ENCODE results near the gene MKRN2.

MKRN2 gene

DNA sequence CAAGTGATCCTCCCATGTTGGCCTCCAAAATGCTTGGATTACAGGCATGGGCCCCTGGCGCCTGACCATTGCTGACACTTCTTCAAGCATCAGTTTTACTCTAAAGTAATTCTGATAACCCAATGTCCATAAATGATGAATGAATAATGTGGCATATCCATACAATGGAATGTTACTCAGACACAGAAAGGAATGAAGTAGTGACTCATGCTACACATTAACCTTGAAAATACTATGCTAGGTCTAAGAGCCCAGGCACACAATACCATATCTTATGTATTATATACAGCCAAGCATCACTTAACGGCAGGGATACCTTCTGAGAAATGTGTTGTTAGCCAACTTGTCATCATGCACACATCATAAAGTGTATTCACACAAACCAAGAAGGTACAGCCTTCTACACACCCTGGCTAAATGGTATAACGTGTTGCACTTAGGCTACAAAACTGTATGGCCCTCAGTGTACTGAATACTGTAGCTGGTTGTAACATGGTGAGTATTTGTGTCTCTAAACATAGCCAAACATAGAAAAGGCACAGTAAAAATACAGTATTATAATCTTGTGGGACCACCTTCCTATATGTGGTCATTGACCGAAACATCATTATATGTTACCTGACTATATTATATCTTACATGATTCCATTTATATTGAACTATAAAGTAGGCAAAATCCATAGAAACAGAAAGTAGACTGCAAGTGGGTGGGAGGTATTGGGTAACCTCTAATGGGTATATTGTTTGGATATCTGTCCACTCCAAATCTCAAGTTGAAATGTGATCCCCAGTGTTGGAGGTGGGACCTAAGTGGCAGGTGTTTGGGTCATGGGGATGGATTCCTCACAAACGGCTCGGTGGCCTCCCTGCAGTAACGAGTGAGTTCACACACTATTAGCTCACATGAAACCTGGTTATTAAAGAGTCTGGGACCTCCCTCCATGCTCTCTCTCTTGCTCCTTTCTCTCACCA is 31.4 kb downstream of the MKRN2 start:
- H3K27ac ChIP-seq: no peak overlapping the region
- TF ChIP-seq ZFX (IDR thresholded peaks at IDR 0.05): no peak
- TF ChIP-seq, protein P1, sequence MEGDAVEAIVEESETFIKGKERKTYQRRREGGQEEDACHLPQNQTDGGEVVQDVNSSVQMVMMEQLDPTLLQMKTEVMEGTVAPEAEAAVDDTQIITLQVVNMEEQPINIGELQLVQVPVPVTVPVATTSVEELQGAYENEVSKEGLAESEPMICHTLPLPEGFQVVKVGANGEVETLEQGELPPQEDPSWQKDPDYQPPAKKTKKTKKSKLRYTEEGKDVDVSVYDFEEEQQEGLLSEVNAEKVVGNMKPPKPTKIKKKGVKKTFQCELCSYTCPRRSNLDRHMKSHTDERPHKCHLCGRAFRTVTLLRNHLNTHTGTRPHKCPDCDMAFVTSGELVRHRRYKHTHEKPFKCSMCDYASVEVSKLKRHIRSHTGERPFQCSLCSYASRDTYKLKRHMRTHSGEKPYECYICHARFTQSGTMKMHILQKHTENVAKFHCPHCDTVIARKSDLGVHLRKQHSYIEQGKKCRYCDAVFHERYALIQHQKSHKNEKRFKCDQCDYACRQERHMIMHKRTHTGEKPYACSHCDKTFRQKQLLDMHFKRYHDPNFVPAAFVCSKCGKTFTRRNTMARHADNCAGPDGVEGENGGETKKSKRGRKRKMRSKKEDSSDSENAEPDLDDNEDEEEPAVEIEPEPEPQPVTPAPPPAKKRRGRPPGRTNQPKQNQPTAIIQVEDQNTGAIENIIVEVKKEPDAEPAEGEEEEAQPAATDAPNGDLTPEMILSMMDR (conservative IDR thresholded peaks at IDR 0.05): no peak

DNA sequence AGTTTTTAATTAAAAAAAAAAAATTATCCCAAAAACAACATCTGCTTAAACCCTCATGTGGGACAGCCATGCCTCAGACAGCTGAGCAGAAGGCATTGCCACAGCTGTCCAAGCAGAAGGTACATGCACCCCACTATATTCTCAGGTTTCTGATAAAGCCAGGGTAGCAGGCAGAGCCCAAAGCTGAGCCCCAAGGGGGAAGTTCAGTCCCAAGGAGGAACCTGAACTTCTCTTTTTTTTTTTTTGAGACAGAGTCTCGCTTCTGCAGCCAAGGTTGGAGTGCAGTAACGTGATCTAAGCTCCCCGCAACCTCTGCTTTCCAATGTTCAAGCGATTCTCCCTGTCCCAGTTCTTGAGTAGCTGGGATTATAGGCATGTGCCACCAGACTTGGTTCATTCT is 33.2 kb downstream of the MKRN2 start:
- no peak overlapping the region for H3K27ac ChIP-seq
- TF ChIP-seq, protein P1 (conservative IDR thresholded peaks at IDR 0.05): no peak
- no peak for TF ChIP-seq ZFX (IDR thresholded peaks at IDR 0.05)

DNA sequence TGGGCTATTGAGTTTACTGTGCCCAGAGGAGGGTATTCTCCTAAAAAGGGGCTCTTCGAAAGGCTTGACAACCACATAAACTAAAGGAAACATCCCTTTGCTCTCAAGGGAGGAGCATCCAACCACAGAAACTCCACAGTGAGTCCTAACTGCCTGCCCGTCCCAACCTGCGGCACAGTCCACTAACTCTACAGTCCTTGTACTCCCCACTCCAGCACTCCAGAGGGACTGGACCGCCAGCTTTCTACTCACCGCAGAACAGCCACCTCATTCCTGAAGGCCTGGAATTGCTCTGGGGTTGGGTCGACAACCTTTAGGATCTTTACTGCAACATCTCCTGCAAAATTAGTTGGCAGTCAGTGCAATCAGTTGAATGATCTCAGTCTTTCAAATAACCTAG is 34.6 kb downstream of the MKRN2 start:
- no peak overlapping the region for H3K27ac ChIP-seq
- TF ChIP-seq, protein P1 (conservative IDR thresholded peaks at IDR 0.05): no peak
- no peak for TF ChIP-seq ZFX (IDR thresholded peaks at IDR 0.05)

DNA sequence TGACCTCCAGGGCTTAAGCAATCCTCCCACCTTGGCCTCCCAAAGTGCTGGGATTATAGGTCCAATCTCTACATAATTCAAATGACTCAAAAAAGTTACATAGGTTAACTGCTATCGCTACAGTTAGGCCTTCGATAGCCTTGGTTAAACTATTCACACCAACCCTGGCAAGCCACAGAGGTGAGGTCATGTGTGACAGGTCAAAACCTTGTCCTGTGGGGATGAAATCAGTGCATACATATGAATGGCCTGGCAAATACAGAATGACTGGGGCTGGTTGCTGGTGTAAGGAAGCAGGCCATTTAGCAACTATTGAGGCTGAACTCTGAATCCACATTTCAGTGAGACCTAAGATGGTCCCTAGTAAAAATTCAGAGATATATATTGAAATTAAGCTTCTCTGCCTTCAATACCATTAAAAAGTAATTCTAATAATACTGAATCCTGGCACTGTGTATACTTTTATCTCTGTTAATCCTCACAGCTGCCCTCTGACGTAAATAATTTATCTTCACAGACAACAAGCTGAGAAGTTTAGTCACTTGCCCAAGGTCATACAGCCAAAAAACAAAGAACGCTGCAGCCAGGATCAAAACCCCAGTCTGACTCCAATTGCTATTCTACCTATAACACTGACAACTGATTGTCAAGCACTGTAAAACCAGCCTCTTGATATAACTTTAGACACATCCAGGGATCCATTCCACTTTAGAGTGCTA is 35.3 kb downstream of the MKRN2 start:
- H3K27ac ChIP-seq: no peak overlapping the region
- TF ChIP-seq, protein P1 (conservative IDR thresholded peaks at IDR 0.05): no peak
- TF ChIP-seq ZFX (IDR thresholded peaks at IDR 0.05): no peak

DNA sequence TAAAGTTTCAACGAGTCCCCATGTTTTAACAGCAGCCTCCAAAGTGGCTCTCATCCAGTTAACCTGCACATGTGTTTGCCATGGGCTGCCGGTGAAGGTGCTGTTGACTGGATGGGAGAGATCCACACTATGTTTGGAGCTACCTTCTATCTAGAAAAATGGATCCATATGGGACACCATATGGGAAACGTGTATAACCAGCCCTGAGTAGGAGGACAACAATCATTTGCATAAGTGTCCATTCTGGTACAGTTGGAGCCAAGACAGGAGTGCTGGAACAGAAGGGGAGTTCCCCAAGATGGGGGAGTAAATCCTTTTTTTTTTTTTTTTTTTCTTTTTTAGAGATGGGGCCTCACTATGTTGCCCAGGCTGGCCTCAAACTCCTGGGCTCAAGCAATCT is 36.6 kb downstream of the MKRN2 start:
- H3K27ac ChIP-seq: no peak overlapping the region
- no peak for TF ChIP-seq ZFX (IDR thresholded peaks at IDR 0.05)
- TF ChIP-seq, protein P1 (conservative IDR thresholded peaks at IDR 0.05): no peak

DNA sequence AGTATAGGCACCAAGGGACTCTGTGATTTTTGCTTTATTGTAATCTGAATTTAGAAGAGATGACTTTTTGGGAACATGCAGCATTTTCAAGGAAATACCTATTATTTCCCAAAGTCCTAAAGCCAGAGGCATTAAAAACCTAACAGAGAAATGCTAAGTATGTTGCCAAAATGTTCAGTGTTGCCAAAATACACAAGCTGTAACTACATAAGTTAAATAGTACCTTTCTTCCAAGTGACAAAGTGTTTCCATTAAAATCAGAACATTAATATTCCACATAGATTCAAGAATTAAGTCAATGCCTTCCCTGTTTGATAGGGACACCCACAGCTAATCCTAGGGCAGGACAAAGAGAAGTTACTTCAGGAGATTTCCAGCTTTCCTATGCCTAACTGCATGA is 42.0 kb downstream of the MKRN2 start:
- TF ChIP-seq, protein P1 (conservative IDR thresholded peaks at IDR 0.05): no peak
- TF ChIP-seq ZFX (IDR thresholded peaks at IDR 0.05): no peak
- peak overlapping the region; percentile 30; the same call in 1 of the 2 replicates for H3K27ac ChIP-seq

DNA sequence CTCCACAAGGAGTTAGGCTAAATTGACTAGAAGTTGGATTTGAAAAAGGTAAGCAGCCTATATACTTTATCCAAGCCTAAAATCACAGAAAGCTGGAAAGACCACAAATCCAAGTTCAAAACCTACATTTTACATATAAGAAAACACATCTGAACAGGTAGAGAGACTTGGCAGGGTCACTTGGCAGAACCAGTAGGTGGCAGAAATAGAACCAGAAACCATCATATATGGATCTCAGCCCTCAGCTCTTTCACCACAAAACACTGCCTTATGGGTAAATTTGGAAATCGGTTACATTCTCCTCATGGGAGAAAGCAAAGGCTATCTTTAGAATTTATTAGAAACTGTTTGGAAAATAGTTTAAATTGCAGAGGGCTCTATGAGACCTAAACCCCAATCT is 44.2 kb downstream of the MKRN2 start:
- TF ChIP-seq, protein P1 (conservative IDR thresholded peaks at IDR 0.05): no peak; the same call in 1 of the 2 replicates
- TF ChIP-seq ZFX (IDR thresholded peaks at IDR 0.05): no peak
- H3K27ac ChIP-seq: no peak overlapping the region
